ENCODE measurements around the gene CACTIN.
A peak's percentile ranks its signal among the peaks of the same experiment; 100 is the strongest.
"Not testable (repeated sequence)": the region's sequence is repeated elsewhere in the genome, so short reads cannot be mapped to it uniquely, and the experiment has no call there.

The CACTIN gene

DNA sequence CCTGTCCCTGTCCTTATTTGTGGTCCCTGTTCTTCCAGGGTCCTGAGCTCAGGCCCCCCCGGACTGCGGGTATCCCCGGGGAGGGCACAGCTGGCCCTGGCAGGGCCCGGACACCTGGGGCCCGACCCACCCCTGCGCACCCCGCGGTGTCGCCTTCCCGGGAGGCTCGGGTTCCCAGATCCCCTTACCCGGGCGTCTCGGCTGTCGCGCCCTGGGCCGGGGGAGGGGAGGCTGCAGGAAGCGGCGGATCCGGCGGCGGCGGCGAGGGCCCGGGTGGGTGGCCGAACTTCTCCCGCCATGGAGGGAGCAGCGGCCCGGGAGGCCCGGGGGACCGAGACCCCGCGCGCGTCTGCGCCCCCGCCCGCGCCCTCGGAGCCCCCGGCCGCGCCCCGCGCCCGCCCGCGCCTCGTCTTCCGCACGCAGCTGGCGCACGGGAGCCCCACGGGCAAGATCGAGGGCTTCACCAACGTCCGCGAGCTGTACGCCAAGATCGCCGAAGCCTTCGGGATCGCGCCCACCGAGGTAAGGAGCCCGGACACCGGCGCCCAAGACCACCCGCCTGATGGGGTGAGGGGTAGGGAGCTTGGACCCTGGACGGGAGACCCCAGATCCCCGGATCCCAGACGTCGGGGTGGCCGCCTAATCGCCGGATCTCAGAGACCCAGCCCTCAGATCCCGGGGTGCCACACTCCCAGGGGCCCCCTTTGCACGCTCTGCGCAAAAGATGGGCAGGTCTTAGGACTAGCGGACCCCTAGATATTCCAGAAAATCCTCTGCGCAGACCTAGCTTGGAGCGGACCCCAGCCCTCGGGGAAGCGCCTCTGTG lies 41.1 kb downstream of the CACTIN start, which contains the start of gene GIPC3:
TSS of gene GIPC3 (plus strand) at position 178 of the 826 bp plus-strand sequence. CDS start at position 298, 120 bp downstream.
- peak; percentile 17 for DNase-seq

- not testable (repeated sequence) for DNase-seq
Measured at GRCh38 chr19:3584036-3584802, 42.4 kb downstream of the CACTIN start.

- not testable (repeated sequence) for DNase-seq
Measured at GRCh38 chr19:3581792-3582191, 44.8 kb downstream of the CACTIN start.

DNA sequence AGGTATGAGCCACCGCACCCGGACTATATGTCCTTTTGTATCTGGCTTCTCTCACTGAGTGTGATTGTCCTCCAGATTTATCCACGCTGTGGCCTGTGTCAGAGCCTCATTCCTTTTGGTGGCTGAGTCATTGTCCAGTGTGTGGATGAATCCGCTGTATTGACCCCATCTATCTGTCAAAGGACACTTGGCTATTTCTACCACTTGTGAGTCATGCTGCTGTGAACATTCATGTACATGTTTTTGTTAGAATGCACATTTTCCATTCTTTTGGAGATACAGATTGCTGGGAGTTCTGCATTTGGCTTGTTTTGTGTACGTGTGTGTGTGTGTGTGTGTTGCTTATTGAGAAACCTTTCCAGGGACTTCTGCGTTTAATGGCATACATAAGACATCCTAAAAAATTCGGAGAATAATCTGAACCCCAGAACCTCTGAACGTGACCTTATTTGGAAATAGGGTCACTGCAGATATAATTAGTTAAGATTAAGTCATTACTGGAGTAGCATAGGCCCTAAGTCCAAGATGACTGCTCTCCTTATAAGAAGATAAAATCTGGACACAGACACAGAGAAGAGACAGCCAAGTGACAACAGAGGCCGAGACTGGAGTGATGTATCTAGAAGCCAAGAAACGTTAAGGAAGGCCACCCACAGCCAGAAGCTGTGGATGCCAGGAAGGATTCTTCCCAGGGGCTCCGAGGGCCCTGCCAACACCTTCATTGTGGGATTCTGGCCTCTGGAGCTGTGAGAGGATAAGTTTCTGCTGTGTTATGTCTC lies 46.2 kb downstream of the CACTIN start:
- no peak for DNase-seq

DNA sequence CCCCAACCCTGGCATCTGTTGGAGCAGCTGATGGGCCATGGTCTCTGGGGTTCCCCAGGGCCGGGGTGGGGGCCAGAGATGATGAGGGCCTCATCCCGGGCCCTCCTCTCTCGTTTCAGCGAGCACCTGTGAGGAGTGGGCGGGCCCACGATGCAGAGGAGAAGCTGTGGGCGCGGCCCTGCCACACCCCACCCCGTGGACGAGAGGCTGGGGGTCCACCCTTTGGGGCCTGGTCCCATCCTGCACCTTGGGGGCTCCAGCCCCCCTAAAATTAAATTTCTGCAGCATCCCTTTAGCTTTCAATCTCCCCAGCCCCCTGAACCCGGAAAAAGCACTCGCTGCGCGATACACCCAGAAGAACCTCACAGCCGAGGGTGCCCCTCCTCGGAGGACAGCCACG lies 48.2 kb downstream of the CACTIN start:
- DNase-seq = no peak

DNA sequence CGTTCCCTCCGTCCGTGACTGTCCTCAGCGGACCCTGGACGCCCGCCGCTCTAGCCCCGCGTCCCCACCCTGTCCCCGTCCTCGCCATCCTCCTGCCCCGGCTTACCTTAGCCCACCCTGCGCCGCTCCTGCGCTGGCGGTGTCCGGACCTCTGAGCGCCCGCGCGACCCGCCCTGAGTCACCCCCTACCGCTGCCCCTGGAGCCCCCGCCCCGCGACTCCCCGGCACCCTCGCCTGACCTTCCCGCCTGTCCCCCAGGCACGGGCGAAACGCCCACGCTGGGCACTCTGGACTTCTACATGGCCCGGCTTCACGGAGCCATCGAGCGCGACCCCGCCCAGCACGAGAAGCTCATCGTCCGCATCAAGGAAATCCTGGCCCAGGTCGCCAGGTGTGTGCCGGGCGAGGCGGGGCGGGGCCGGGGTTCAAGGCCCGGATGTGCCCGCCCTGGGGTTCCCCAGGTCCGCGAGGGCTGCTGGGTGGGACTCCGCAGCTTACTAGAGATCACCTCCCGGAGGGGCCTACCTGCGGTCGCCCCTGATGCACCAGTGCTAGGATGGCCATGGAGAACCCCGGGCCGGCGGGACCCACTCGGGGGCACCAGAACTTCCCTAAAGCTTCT lies 48.8 kb downstream of the CACTIN start:
- no peak for DNase-seq

DNA sequence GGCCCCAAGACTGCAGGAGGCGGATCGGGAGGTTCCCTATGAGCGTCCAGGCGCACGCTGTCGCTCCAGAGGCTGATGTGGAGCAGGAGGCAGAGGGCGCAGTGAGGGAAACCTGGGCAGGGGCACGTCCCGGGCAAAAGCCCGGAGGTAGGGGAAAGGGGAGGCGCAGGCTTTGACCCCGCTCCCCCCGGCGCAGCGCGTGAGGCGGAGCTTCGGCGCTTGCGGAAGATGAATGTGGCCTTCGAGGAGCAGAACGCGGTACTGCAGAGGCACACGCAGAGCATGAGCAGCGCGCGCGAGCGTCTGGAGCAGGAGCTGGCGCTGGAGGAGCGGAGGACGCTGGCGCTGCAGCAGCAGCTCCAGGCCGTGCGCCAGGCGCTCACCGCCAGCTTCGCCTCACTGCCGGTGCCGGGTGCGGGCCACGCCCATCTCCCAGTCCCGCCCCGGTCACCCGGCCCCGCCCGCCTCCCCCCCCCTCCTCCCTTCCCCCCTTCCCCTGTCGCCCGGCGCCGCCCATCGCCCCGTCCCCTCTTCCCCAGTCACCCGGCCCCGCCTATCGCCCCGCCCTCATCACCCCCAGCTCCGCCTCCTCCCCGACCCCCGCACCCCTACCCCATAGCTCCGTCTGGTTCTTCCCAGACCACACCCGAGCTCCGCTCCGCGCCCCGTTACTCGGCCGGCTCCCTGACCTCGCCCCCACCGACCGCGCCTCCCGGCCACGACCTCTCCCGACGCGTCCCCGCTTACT lies 49.7 kb downstream of the CACTIN start:
- DNase-seq = no peak

GRCh38 chr19:3575949-3576673 lies 50.5 kb downstream of the CACTIN start:
- no peak for DNase-seq

- no peak for DNase-seq
Measured at GRCh38 chr19:3575260-3575741, 51.3 kb downstream of the CACTIN start.

GRCh38 chr19:3573858-3574637 lies 52.5 kb downstream of the CACTIN start:
- peak; percentile 73 for DNase-seq

DNA sequence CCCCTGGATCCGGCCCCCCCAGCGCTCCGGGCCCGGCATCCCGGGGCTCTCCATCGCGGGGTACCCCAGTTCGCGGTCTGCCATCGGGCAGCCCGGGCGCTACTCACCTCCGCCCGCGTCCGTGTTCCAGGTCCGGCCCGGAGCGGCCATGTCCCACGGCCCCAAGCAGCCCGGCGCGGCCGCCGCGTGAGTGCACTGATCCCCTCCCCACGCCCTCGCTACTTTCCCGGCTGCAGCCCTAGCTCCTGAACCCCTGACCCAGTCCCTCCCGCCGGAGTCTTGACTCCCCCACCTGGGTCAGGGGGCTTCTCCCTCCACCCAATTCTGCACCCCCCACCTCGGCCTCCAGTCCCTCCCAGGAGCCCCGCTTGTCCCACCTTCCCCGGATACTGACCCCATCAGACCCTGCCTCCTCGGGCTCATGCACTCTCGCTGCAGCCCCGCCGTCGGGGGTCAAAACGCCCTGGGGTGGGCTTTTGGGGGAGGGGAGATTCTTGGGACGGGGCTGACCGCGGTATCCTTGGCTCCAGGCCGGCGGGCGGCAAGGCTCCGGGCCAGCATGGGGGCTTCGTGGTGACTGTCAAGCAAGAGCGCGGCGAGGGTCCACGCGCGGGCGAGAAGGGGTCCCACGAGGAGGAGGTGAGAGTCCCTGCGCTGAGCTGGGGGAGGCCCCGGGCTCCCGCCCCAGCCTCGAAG lies 53.3 kb downstream of the CACTIN start:
- no peak for DNase-seq

DNA sequence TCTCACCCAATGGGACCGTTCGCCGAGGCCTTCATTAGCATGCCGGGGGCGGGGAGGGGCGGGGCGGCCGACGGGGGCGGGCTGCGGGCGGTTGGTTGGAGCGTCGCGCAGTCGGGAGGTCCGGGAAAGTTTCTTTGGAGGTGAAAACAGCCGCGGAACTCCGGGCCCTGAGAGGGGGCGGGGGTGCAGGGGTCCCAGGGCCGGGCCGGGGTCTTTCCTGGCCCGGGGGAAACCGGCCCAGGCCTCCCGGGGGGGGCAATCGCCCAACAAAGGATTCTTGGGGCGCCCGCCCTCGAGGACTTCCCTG lies 53.8 kb downstream of the CACTIN start, which contains the start of gene HMG20B:
TSS of gene HMG20B (plus strand) at position 90 of the 307 bp plus-strand sequence. CDS start 366 bp downstream, outside the sequence.
- DNase-seq = no peak

GRCh38 chr19:3572132-3572854 lies 54.3 kb downstream of the CACTIN start:
- peak; percentile 99 for DNase-seq

DNA sequence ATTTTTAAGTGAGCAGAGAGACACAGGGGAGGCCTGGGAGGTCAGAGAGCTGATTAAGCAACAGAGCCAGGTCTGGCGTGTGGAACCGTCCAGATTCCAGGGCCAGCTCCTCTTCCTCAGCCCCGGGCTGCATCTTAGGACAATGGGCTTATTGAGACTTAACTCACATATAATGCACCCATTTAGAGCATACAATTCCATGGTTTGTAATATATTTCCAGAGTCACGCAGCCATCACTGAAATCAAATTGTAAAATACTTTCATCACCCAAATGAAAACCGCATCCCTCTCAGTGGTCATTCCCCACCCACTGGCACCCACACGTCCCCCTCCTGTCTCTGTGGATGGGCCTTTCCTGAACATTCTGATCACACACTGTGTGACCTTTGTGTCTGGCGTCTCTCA lies 56.0 kb downstream of the CACTIN start:
- DNase-seq = no peak

DNA sequence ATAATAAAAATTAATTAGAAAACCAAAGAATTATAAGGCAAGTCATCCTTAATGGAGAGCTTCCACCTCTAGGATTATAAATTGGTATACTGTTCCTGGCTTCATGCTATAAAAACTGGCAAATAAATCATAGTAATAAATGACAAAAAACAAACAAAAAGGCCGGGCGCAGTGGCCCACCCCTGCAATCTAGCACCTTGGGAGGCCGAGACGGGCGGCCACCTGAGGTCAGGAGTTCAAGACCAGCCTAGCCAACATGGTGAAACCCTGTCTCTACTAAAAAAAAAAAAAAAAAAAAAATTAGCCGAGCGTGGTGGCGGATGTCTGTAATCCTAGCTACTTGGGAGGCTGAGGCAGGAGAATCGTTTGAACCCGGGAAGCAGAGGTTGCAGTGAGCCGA lies 56.5 kb downstream of the CACTIN start:
- DNase-seq = not testable (repeated sequence)

DNA sequence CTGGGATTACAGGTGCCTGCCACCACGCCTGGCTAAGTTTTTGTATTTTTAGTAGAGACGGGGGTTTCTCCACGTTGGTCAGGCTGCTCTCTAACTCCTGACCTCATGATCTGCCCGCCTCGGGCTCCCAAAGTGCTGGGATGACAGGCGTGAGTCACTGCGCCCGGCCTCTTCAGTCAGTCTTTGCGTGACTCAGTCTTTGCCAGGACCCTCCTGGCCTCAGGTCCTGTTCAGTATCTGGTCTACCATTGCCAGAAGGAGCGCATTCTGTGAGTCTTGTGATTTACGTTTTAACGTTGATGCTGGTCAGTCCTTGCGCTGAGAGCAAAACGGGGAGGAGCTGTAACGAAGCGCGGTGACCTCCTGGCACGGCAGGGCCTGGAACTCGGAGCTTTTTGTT lies 61.5 kb downstream of the CACTIN start:
- DNase-seq = no peak

- no peak for DNase-seq
Measured at GRCh38 chr19:3563709-3564524, 62.7 kb downstream of the CACTIN start.

All from stimulated activated CD4-positive, alpha-beta T cell treated with anti-CD3 and anti-CD28 coated beads, Interleukin-12 subunit alpha, Interleukin-12 subunit beta, amount 100 ng/mL, for 4 hours (primary cell).